ENCODE measurements around the gene KRTAP9-8.
A peak's percentile ranks its signal among the peaks of the same experiment; 100 is the strongest.
"Not testable (repeated sequence)": the region's sequence is repeated elsewhere in the genome, so short reads cannot be mapped to it uniquely, and the experiment has no call there.

KRTAP9-8 gene

DNA sequence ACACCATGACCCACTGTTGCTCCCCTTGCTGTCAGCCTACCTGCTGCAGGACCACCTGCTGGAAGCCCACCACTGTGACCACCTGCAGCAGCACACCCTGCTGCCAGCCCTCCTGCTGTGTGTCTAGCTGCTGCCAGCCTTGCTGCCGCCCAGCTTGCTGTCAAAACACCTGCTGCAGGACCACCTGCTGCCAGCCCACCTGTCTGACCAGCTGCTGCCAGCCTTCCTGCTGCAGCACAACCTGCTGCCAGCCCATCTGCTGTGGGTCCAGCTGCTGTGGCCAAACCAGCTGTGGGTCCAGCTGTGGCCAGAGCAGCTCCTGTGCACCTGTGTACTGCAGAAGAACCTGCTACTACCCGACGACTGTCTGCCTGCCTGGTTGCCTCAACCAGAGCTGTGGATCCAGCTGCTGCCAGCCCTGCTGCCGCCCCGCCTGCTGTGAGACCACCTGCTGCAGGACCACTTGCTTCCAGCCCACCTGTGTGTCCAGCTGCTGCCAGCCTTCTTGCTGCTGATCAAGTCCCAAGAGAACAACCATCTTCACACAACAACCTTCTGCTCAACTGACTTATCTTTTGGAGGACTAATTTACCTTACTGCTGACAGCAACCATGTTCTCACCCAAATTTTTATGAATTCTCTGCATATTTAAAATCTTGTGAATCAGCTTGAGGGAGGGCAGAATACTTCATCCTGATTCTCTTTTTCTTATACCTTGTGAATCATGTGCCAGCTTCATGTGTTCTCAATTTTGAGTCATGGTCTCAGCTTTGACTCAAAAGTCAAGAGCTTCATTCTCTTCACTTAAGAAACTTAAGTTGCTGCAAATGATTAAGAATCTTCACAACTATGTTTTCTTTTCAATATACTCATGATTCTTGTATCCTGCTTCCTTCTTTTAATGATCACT, 17.8 kb downstream of the KRTAP9-8 start, which contains the start of gene KRTAP9-9:
TSS of gene KRTAP9-9 (plus strand) at position 4 of the 910 bp plus-strand sequence.
- peak; percentile 80 for DNase-seq

DNA sequence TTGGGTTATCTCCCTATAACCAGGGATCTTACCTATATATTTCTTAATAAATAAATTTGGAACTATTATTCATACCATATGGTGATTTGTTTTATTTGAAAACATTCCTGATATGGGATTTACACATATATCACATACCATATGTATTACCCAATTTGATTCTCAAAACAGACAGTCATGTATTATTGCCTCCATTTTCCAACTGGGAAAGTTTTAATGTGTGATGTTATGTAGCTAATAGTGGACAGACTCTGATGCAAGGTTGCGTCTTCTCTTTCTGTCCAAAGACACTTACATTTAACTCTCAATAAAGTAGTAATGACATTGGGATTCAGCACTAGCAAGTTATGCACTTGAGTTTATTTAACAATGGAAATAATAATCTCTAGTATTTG, 18.5 kb downstream of the KRTAP9-8 start:
- DNase-seq, result peak; percentile 84

DNA sequence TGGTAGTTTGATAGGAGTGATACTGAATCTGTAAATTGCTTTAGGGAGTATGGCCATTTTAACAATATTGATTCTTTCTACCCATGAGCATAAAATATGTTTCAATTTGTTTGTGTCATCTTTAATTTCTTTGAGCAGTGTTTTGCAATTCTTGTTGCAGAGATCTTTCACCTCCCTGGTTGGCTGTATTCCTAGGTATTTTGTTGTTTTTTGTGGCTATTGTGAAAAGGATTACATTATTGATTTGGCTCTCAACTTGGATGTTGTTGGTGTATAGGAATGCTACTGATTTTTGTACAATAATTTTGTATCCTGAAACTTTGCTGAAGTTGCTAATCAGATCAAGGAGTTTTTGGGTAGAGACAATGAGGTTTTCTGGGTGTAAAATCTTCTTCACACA, 20.6 kb downstream of the KRTAP9-8 start:
- no peak for DNase-seq

DNA sequence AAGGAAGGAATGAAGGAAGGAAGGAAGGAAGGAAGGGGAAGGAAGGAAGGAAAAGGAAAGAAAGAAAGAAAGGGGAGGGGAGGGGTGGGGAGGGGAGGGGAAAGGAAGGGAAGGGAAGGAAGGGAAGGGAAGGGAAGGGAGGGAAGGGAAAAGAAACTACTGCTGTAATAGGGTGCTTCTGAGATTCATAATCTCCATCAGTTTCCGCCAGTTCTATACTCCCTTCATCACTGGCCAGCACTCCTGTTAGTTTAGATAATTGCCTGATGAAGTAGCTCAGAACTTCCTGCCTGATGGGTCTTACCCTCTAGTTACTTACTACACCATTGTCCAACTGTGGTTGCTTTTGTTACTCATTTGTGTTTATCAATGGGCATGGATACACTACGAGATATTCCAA, 25.4 kb downstream of the KRTAP9-8 start:
- DNase-seq, result no peak

DNA sequence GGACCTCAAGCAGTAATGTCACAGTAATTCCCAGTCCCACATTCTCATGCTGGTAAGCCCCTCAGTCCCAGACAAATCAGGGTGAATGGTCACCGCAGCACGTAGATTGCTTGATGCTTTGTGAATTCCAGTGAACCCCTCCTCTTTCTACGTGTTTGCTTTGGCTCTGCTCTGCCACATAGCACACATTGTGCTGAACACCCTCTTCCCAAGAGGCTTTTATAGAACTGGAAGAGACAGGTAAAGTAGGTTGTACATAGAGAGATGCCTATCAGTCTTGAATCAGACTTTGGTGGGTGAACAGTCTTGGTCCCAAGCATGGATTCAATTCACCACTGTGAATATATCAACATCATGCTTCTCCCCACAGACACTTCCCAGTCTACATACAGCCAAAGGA, 26.8 kb downstream of the KRTAP9-8 start:
- no peak for DNase-seq

DNA sequence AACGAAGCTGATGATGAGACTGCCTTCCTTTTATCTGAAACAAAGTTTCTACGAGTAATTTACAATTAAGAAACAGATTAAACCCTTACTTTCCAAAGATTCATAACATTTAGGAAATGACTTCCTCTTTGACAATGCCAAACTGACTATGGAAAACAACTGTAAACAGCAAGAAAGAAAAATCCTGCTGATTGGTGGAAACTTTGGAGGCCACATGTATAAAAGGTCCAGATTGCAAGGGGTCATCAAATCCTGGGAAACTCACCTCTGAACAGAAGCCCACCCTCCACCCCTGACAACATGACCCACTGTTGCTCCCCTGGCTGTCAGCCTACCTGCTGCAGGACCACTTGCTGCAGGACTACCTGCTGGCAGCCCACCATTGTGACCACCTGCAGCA, 27.3 kb downstream of the KRTAP9-8 start, which contains the start of gene KRTAP9-6:
TSS of gene KRTAP9-6 (plus strand) at position 301 of the 400 bp plus-strand sequence. CDS start at position 301, 0 bp downstream.
- no peak for DNase-seq

DNA sequence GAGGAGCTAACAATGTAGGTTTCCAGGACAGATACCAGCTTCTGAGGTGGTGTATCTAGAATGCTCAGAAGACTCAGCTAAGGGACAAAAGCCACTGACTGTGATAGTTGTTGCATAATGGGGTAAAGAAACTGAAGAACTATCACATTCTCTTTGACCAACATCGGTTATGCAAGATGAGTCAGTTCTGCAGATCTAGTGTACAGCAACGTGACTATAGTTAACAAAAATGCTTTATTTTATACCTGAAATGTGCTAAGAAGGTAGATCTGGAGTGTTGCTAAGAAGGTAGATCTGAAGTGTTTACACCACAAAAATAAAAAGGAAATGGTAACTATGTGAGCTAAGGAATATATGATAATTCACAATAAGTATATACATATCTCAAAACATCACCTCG, 29.9 kb downstream of the KRTAP9-8 start:
- no peak for DNase-seq

DNA sequence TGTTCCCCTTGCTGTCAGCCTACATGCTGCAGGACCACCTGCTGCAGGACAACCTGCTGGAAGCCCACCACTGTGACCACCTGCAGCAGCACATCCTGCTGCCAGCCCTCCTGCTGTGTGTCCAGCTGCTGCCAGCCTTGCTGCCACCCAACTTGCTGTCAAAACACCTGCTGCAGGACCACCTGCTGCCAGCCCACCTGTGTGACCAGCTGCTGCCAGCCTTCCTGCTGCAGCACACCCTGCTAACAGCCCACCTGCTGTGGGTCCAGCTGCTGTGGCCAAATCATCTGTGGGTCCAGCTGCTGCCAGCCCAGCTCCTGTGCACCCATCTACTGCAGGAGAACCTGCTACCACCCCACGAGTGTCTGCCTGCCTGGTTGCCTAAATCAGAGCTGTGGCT, 33.5 kb downstream of the KRTAP9-8 start:
- DNase-seq, result not testable (repeated sequence)

DNA sequence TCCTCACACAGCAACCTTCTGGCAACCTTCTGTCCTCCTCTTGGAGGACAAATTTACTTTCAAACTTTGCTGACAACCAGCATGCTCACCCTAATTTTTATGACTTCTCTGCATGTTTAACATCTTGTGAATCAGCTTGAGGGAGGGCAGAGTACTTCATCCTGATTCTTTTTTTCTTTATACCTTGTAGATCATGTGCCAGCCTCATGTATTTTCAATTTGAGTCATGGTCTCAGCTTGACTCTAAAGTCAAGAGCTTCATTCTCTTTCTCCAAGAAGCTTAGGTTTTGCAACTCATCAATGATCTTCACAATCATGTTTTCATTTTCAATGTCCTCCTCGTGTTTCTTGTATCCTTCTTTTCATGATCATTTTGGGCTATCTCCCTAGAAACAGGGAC, 34.1 kb downstream of the KRTAP9-8 start:
- no peak for DNase-seq

DNA sequence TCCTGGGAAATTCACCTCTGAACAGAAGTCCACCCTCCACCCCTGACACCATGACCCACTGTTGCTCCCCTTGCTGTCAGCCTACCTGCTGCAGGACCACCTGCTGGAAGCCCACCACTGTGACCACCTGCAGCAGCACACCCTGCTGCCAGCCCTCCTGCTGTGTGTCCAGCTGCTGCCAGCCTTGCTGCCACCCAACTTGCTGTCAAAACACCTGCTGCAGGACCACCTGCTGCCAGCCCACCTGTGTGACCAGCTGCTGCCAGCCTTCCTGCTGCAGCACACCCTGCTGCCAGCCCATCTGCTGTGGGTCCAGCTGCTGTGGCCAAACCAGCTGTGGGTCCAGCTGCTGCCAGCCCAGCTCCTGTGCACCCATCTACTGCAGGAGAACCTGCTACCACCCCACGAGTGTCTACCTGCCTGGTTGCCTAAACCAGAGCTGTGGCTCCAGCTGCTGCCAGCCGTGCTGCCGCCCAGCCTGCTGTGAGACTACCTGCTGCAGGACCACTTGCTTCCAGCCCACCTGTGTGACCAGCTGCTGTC, 37.9 kb downstream of the KRTAP9-8 start, which contains the start of gene KRTAP9-7:
TSS of gene KRTAP9-7 (plus strand) at position 51 of the 543 bp plus-strand sequence. CDS start at position 51, 0 bp downstream.
- DNase-seq, result not testable (repeated sequence)

DNA sequence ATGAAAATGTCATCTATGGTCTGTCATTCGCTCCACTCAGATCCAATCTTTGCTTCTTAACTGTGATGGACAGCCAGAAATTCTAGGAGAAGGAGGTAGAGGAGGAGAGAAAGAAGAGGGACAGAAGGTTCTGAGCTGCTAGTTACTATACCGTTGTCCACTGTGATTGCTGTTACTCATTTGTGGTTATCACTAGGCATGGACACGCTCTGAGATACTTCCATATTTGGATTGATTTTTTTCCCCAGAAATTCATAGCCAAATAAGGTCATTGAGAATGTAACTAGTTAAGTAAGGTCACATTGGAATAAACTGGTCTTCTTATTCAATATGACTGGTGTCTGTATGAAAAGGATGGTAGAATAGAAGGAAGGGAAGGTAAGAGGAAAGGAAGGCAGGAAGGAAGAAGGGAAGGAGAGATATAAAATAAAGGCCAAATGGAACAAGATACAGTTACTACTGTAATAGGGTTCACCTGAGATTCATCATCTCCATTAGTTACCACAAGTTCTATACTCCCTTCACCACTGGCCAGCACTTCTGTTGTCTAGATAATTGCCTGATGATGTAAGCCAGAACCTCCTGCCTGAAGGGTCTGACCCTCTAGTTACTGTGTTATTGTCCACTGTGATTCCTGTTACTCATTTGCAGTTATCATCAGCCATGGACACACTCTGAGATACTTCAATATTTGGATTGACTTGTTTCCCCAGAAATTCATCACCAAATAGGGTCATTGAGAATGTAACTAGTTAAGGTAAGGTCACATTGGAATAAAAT, 40.6 kb downstream of the KRTAP9-8 start:
- peak; percentile 53 for DNase-seq

DNA sequence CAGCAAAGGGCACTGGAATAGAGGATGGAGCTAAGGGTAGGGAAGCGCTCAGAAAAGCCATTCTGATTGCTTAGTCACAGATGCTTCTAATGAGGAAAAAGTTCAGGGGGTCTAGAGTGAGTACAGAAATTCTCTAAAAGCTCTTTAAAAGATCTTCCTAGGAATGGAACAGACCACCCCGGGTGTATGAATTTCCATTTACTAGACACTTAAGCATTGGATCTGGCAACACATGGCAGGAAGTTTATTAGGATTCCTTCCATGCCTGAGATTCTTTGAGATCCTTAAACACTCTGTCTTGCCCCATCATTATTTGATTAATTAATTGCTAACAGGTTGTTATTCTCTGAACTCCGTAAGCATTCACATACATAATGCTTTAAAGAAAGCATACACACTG, 46.2 kb downstream of the KRTAP9-8 start:
- DNase-seq, result peak; percentile 95

DNA sequence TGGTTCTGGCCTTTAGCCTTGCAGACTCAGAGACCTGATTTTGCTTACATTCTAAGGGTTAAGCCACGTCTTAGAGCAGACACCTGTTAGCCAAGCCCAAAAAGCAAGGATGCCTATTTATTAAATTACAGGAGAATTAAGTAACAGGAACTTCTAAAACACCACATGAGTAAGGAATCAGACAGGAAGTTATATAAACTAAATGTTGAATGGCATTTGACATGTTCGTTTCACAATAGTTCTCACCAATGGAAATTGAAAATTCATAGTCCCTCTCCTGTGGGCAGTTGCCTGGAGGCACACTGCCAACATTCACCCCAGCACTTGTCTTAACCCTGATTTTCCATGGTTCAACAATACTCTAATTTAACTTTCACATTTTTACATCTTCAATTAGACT, 46.7 kb downstream of the KRTAP9-8 start:
- no peak for DNase-seq

DNA sequence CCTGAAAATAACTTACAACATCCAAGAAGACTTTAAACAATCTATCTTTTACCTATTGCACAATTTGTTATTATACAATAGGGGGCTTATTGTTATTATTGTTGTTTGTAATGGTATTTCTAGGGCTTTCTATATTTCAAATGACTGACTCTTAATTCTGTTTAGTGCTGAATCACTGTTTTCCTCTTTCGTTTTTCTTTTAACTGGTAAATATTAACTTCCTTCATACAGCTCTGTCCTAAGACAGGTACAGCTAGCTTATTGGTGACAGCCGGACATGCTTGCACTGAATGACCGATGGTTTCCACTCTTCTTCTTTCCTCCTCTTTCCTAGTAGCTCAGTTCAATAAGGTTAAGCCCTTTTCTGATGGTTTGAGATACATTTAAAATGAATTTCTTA, 49.3 kb downstream of the KRTAP9-8 start:
- no peak for DNase-seq
